ENCODE measurements around the gene INSIG2.

- TF ChIP-seq CTCF (IDR thresholded peaks at IDR 0.05): no peak
- TF ChIP-seq EZH2phosphoT487 (IDR thresholded peaks at IDR 0.05): no peak
- TF ChIP-seq EZH2 (IDR thresholded peaks at IDR 0.05): no peak
These were observed 32.8 kb downstream of the INSIG2 start for GRCh38 chr2:118121101-118121500.

All from neural progenitor cell (in vitro differentiated cells).